Small intestine (tissue), 7 donors: ENCODE data around the gene SIRPG. TPM values are rescaled to one million over a fixed set of nuclear protein-coding genes. Genes with fewer than 3 reads are reported as not detected.

Source experiments
- DNase-seq, 2 donors: peaks; one replicate each; pipeline versions ENCODE4 v3.0.0 to v3.0.0-alpha.2; 2013
- FAIRE-seq: peaks from 2 replicates; lab custom pipeline; 2012; peaks lifted over from hg19 to GRCh38; lab: Jason Lieb, UNC
- H3K27ac ChIP-seq, 3 donors: one replicate each; pipeline ENCODE4 v1.5.1; 2013; ENCODE audit warnings: low read length in 2 of 3, mild to moderate bottlenecking in 2 of 3, control low read depth in 1 of 3, inconsistent platforms in 1 of 3, low read depth in 1 of 3, moderate library complexity in 1 of 3
- H3K27me3 ChIP-seq, 3 donors: one replicate each; pipeline ENCODE4 v1.6.1; 2013; ENCODE audit warnings: low read length in 3 of 3, inconsistent platforms in 1 of 3; ENCODE audit not compliant: control insufficient read depth in 3 of 3, insufficient read depth in 3 of 3
- H3K36me3 ChIP-seq, 3 donors: one replicate each; pipeline ENCODE4 v1.6.1; 2013; ENCODE audit warnings: low read length in 3 of 3, inconsistent platforms in 1 of 3, low read depth in 1 of 3, mild to moderate bottlenecking in 1 of 3, moderate library complexity in 1 of 3; ENCODE audit not compliant: control insufficient read depth in 3 of 3, insufficient read depth in 2 of 3
- H3K4me1 ChIP-seq, 3 donors: one replicate each; pipeline ENCODE4 v1.6.1; 2013; ENCODE audit warnings: low read length in 2 of 3, inconsistent platforms in 1 of 3, low read depth in 1 of 3, mild to moderate bottlenecking in 1 of 3, moderate library complexity in 1 of 3; ENCODE audit not compliant: control insufficient read depth in 3 of 3, insufficient read depth in 2 of 3
- H3K4me3 ChIP-seq, 3 donors: one replicate each; pipeline ENCODE4 v1.5.1; 2013; ENCODE audit warnings: low read length in 3 of 3, control low read depth in 1 of 3, inconsistent platforms in 1 of 3, low read depth in 1 of 3, mild to moderate bottlenecking in 1 of 3, moderate library complexity in 1 of 3
- H3K9me3 ChIP-seq, 2 donors: one replicate each; pipeline ENCODE4 v1.6.1; 2013; ENCODE audit warnings: low read depth in 1 of 2, low read length in 1 of 2; ENCODE audit not compliant: control insufficient read depth in 2 of 2, insufficient read depth in 1 of 2
- WGBS, 3 donors: extraction: QIAGEN DNeasy Blood & Tissue Kit; methylation state at CpG; one replicate each; pipeline ENCODE4 v1.1.7; 2013; 5-methylcytosine and 5-hydroxymethylcytosine counted together
- polyA plus RNA-seq, 4 donors: library from polyadenylated mRNA; stranded (reverse) in 3 of 4; unstranded in 1 of 4; fragments of 200-250 nt in 3 of 4; fragments of 120-200 nt in 1 of 4; gene quantifications; one replicate each; pipeline versions ENCODE4 v1.2.1 to v1.2.3, GENCODE V29; 2013
- donor health status: healthy with polysubstance abuse.
- donor health status: control.
- donor health status: control.
- donor health status: Bipolar disorder and iron deficiency.
- donor health status: healthy.

The SIRPG gene
- polyA plus RNA-seq, 4 donors, result 0.89 to 2.2 (median 0.99) TPM

- no peak for FAIRE-seq
- no peak overlapping the region for H3K4me3 ChIP-seq
- no peaks in the 10 kb centered on the region for H3K9me3 ChIP-seq
- H3K36me3 ChIP-seq, result no peaks in the 10 kb centered on the region
- no peaks in the 10 kb centered on the region for H3K4me1 ChIP-seq
- 47 to 66% (median 50%) methylated on average over 6 of the region's 6 CpGs for WGBS, 3 donors
- no peak for DNase-seq
- H3K27me3 ChIP-seq, result peaks cover 0 to 2% (median 0%) of the 10 kb centered on the region in 3 donors
- H3K27ac ChIP-seq, result no peak overlapping the region
These were observed 19.1 kb upstream of the SIRPG start for GRCh38 chr20:1676650-1677049.

GRCh38 chr20:1674990-1675780 lies 17.6 kb upstream of the SIRPG start:
- no peaks in the 10 kb centered on the region for H3K36me3 ChIP-seq
- no peak overlapping the region for H3K4me3 ChIP-seq
- FAIRE-seq, result no peak
- H3K27me3 ChIP-seq, result peaks cover 0 to under 1% (median 0%) of the 10 kb centered on the region in 3 donors
- no peaks in the 10 kb centered on the region for H3K4me1 ChIP-seq
- no peak for DNase-seq
- no peak overlapping the region for H3K27ac ChIP-seq
- 74 to 78% (median 76%) methylated on average over 4 of the region's 4 CpGs for WGBS, 3 donors
- no peaks in the 10 kb centered on the region for H3K9me3 ChIP-seq

- H3K9me3 ChIP-seq, result no peaks in the 10 kb centered on the region
- 76 to 86% (median 84%) methylated on average over 3 of the region's 3 CpGs for WGBS, 3 donors
- H3K4me3 ChIP-seq, result no peak overlapping the region
- FAIRE-seq (no peak), DNase-seq (peak in 1 of 2 donors; percentile 59)
- no peaks in the 10 kb centered on the region for H3K4me1 ChIP-seq
- no peaks in the 10 kb centered on the region for H3K27me3 ChIP-seq
- no peak overlapping the region for H3K27ac ChIP-seq
- no peaks in the 10 kb centered on the region for H3K36me3 ChIP-seq
These were observed 16.8 kb upstream of the SIRPG start for GRCh38 chr20:1674361-1674760.

- Histone ChIP-seq H3K4me3 (no peak overlapping the region), H3K36me3 (no peaks in the 10 kb centered on the region), H3K9me3 (no peaks in the 10 kb centered on the region), H3K4me1 (no peaks in the 10 kb centered on the region), H3K27me3 (peaks cover 0 to 2% (median 0%) of the 10 kb centered on the region in 3 donors), H3K27ac (peak overlapping the region in 1 of 3 donors; percentile 47)
- 66 to 79% (median 74%) methylated on average over 4 of the region's 4 CpGs for WGBS, 3 donors
- DNase-seq (no peak), FAIRE-seq (no peak)
These were observed 15.8 kb upstream of the SIRPG start for GRCh38 chr20:1673424-1673823.

- no peak for FAIRE-seq
- 67 to 71% (median 69%) methylated on average over 3 of the region's 3 CpGs for WGBS, 3 donors
- peaks cover 0 to 2% (median 0%) of the 10 kb centered on the region in 3 donors for H3K27me3 ChIP-seq
- H3K4me1 ChIP-seq, result no peaks in the 10 kb centered on the region
- H3K36me3 ChIP-seq, result no peaks in the 10 kb centered on the region
- no peaks in the 10 kb centered on the region for H3K9me3 ChIP-seq
- no peak overlapping the region for H3K4me3 ChIP-seq
- DNase-seq, result no peak
- H3K27ac ChIP-seq, result peak overlapping the region in 1 of 3 donors; percentile 47
These were observed 15.1 kb upstream of the SIRPG start for GRCh38 chr20:1672728-1673127.

- Histone ChIP-seq H3K9me3 (no peaks in the 10 kb centered on the region), H3K4me3 (no peak overlapping the region), H3K27ac (peak overlapping the region in 1 of 3 donors; percentile 32), H3K36me3 (no peaks in the 10 kb centered on the region), H3K27me3 (peaks cover 0 to 2% (median 0%) of the 10 kb centered on the region in 3 donors), H3K4me1 (no peaks in the 10 kb centered on the region)
- DNase-seq (peak in 1 of 2 donors; percentile 31), FAIRE-seq (no peak)
- WGBS, 3 donors, result 73 to 85% (median 75%) methylated on average over 11 of the region's 11 CpGs
These were observed 14.5 kb upstream of the SIRPG start for GRCh38 chr20:1671891-1672669.

- 76 to 86% (median 84%) methylated on average over 5 of the region's 5 CpGs for WGBS, 3 donors
- DNase-seq (no peak), FAIRE-seq (no peak)
- Histone ChIP-seq H3K4me3 (no peak overlapping the region), H3K9me3 (no peaks in the 10 kb centered on the region), H3K27me3 (peaks cover 0 to 2% (median 0%) of the 10 kb centered on the region in 3 donors), H3K27ac (no peak overlapping the region), H3K36me3 (no peaks in the 10 kb centered on the region), H3K4me1 (no peaks in the 10 kb centered on the region)
These were observed 11.7 kb upstream of the SIRPG start for GRCh38 chr20:1669304-1669703.

- Histone ChIP-seq H3K36me3 (no peaks in the 10 kb centered on the region), H3K4me1 (no peaks in the 10 kb centered on the region), H3K27me3 (peaks cover 0 to 2% (median 0%) of the 10 kb centered on the region in 3 donors), H3K9me3 (no peaks in the 10 kb centered on the region), H3K27ac (no peak overlapping the region), H3K4me3 (no peak overlapping the region)
- FAIRE-seq (no peak), DNase-seq (no peak)
- 45 to 67% (median 63%) methylated on average over 1 of the region's 1 CpG for WGBS, 3 donors
These were observed 10.0 kb upstream of the SIRPG start for GRCh38 chr20:1667502-1668085.
